MCF 10A (cell line): ENCODE measurements around the gene NEDD1. TPM values are rescaled to one million over a fixed set of nuclear protein-coding genes. Genes with fewer than 3 reads are reported as not detected.

Source experiments
- BruUV-seq: library from RNA; stranded (reverse); fragments of 400-500 nt; replicated peaks from 2 replicates; lab custom pipeline; 2021; lab: Mats Ljungman, UMichigan
- CTCF ChIA-PET: fragments of 300-600 bp; sonication (Branson Sonifier 250); formaldehyde crosslinking; extraction: SDS; loops from one replicate; lab custom pipeline; 2021; ENCODE audit warnings: antibody characterized with exemption, inconsistent platforms; lab: Yijun Ruan, JAX
- POLR2A ChIA-PET: fragments of 300-600, 350-650 bp; sonication (Branson Sonifier 250); formaldehyde crosslinking; extraction: SDS; loops from one replicate; lab custom pipeline; 2020; ENCODE audit warnings: antibody characterized with exemption, inconsistent platforms; lab: Yijun Ruan, JAX
- DNase-seq: peaks from one replicate; pipeline ENCODE4 v3.0.0-alpha.2; 2018; ENCODE audit not compliant: unreplicated experiment
- H3K27ac Mint-ChIP-seq: one replicate; pipeline ENCODE4 v1.8.0; 2022; ENCODE audit warnings: mild to moderate bottlenecking, low read depth, mixed read lengths; ENCODE audit not compliant: unreplicated experiment
- H3K27me3 Mint-ChIP-seq: one replicate; pipeline ENCODE4 v1.8.0; 2022; ENCODE audit warnings: mixed read lengths; ENCODE audit not compliant: insufficient read depth, unreplicated experiment
- H3K36me3 Mint-ChIP-seq: one replicate; pipeline ENCODE4 v1.8.0; 2022; ENCODE audit warnings: mild to moderate bottlenecking, moderate library complexity, mixed read lengths; ENCODE audit not compliant: insufficient read depth, unreplicated experiment
- H3K4me1 Mint-ChIP-seq: one replicate; pipeline ENCODE4 v1.8.0; 2022; ENCODE audit warnings: mixed read lengths; ENCODE audit not compliant: insufficient read depth, unreplicated experiment
- H3K4me3 Mint-ChIP-seq: one replicate; pipeline ENCODE4 v1.8.0; 2022; ENCODE audit warnings: mild to moderate bottlenecking, moderate library complexity, mixed read lengths; ENCODE audit not compliant: unreplicated experiment
- H3K9me3 Mint-ChIP-seq: one replicate; pipeline ENCODE4 v1.8.0; 2022; ENCODE audit warnings: mixed read lengths; ENCODE audit not compliant: unreplicated experiment
- intact Hi-C: fragments of 100-400 bp; cut with micrococcal nuclease; formaldehyde crosslinking; loops from 2 replicates; pipeline ENCODE4 v1.14.1; 2022
- total RNA-seq: library from RNA; stranded (reverse); gene quantifications from 2 replicates; pipeline ENCODE4 v1.2.3, GENCODE V29; 2022
- TF ChIP-seq, protein P1 (sequence below): fragments of 200-600 bp; IDR thresholded peaks from one replicate; pipeline ENCODE4 v1.8.0; 2022; ENCODE audit warnings: antibody characterized with exemption, mild to moderate bottlenecking; ENCODE audit not compliant: unreplicated experiment

Gene NEDD1
- total RNA-seq, 1 experiment from 2014 or later, result 23.5 TPM

DNA sequence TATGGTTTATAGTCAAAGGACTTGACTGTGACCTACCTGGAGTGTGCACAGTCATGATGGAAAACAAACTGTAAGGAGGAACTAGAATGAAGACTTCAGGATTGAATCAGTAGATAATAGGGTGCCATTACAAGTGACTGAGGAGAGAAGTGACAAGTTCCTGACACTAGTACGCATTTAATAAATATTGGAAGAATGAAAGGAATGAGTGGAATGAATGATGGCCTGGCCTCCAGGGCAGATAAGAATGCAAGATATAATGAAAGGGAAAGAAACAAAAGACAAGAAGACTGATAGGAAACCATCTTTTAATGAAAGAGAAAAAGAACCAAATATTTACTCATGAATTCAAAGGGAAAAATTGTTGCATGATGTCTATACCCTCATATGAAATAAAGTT lies 44.7 kb upstream of the NEDD1 start:
- H3K9me3 Mint-ChIP-seq, result peaks cover 6% of the 10 kb centered on the region
- DNase-seq, result no peak
- no peaks in the 10 kb centered on the region for H3K27me3 Mint-ChIP-seq
- no peaks in the 10 kb centered on the region for H3K36me3 Mint-ChIP-seq
- ChIA-PET POLR2A (interaction anchor here (0.7 kb wide), 1 partner anchor 33 kb away, joined by 3 read pairs; no protein-coding TSS in a partner anchor), CTCF (no interaction called here)
- TF ChIP-seq, protein P1, sequence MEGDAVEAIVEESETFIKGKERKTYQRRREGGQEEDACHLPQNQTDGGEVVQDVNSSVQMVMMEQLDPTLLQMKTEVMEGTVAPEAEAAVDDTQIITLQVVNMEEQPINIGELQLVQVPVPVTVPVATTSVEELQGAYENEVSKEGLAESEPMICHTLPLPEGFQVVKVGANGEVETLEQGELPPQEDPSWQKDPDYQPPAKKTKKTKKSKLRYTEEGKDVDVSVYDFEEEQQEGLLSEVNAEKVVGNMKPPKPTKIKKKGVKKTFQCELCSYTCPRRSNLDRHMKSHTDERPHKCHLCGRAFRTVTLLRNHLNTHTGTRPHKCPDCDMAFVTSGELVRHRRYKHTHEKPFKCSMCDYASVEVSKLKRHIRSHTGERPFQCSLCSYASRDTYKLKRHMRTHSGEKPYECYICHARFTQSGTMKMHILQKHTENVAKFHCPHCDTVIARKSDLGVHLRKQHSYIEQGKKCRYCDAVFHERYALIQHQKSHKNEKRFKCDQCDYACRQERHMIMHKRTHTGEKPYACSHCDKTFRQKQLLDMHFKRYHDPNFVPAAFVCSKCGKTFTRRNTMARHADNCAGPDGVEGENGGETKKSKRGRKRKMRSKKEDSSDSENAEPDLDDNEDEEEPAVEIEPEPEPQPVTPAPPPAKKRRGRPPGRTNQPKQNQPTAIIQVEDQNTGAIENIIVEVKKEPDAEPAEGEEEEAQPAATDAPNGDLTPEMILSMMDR, result no peak
- intact Hi-C loops, result no loop called here
- no peak overlapping the region for H3K4me3 Mint-ChIP-seq
- no peaks in the 10 kb centered on the region for H3K4me1 Mint-ChIP-seq
- H3K27ac Mint-ChIP-seq, result no peak overlapping the region
- BruUV-seq, result no TSS peak

DNA sequence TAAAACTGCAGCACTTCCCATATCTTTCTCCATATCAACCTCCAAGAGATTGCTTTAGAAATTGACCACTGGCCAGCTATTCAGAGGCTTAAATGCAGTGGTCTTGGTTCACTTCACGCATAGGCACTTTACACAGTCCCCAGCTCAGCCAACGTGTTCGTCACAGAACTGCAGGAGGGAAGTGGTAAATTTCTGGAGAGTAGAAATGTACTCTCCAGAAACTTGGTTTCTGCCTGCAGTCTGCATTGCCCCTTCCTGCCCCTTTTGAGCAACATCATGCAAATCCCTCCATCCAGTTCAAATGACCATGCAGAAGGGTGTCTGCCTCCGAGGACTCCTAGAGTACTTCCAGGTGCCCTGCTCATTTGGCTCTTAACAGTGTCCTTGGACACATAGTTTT lies 42.7 kb upstream of the NEDD1 start:
- TF ChIP-seq, protein P1, result no peak
- H3K9me3 Mint-ChIP-seq, result no peaks in the 10 kb centered on the region
- no peaks in the 10 kb centered on the region for H3K4me1 Mint-ChIP-seq
- H3K4me3 Mint-ChIP-seq, result no peak overlapping the region
- POLR2A ChIA-PET, result no interaction called here
- H3K27me3 Mint-ChIP-seq, result no peaks in the 10 kb centered on the region
- no peaks in the 10 kb centered on the region for H3K36me3 Mint-ChIP-seq
- DNase-seq, result no peak
- no peak overlapping the region for H3K27ac Mint-ChIP-seq
- intact Hi-C loops, result no loop called here
- no TSS peak for BruUV-seq
- CTCF ChIA-PET, result interaction anchor here (0.6 to 0.7 kb wide), 2 partner anchors 1348 to 1560 kb away, joined by 3 to 4 read pairs; no protein-coding TSS in a partner anchor

DNA sequence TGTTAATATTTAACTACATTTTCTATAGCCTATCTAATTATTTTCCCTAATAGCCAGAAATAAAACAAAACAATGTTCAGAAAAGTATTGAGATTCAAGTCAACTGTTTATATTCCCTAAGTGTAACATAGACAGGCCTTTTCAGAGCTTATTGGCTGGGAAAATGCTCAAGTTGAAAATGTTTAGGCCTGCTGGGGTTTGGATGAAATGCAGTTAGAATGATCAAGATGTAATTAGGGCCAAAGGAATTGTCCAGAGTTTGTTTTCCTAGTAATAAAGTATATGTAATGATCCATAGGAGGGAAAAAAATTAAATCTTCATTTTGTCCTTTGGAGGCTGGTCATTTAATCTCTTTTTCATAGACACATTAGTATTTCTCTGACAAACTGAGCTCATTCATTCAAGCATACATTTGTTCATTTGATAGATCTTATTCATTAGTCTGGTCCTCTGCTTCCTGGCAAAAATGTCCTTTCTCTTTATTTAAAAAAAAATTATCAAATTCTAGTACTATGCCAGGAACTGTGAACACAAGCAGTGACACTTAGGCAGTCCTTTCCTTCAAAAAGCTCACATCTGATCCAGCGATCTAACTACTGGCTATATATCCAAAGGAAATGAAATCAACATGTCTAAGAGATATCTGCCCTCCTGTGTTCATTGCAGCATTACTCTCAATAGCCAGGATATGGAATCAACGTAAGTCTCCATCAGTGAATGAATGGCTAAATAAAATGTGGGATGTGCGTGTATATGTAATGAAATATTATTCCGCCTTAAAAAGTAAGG lies 40.1 kb upstream of the NEDD1 start:
- Mint-ChIP-seq H3K4me1 (no peaks in the 10 kb centered on the region), H3K27me3 (no peaks in the 10 kb centered on the region), H3K4me3 (no peak overlapping the region), H3K9me3 (peaks cover 5% of the 10 kb centered on the region), H3K27ac (no peak overlapping the region), H3K36me3 (no peaks in the 10 kb centered on the region)
- ChIA-PET CTCF (no interaction called here), POLR2A (interaction anchor here (0.7 kb wide), 1 partner anchor 466 kb away, joined by 3 read pairs; no protein-coding TSS in a partner anchor)
- no peak for DNase-seq
- no TSS peak for BruUV-seq
- intact Hi-C loops, result no loop called here
- TF ChIP-seq, protein P1, result no peak

DNA sequence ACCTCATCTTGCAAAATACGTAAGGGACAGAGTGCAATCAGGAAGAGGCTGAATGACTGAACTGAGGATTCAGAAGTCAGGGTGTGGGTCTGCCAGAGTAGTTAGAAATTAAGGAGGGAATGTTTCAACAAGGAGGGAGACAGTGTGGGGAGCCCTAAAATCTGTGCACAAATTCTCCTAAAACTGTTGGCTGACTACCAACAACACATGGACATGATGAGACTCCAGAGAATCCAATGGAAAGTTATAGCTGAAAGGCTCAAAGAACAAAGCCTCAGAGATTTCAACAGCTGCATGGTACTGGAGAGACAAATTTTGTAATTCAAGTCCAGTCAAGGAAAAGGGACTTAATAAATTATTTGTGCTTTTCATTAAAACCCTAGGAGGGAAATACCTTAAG lies 36.1 kb upstream of the NEDD1 start:
- intact Hi-C loops, result no loop called here
- H3K27ac Mint-ChIP-seq, result no peak overlapping the region

More for the DNA sequence above, 36.1 kb upstream of the NEDD1 start:
- Mint-ChIP-seq H3K27me3 (no peaks in the 10 kb centered on the region), H3K9me3 (peaks cover 13% of the 10 kb centered on the region), H3K4me3 (no peak overlapping the region), H3K36me3 (no peaks in the 10 kb centered on the region), H3K4me1 (no peaks in the 10 kb centered on the region)
- BruUV-seq, result no TSS peak
- DNase-seq, result no peak
- ChIA-PET CTCF (no interaction called here), POLR2A (no interaction called here)
- TF ChIP-seq, protein P1, result no peak
